ENCODE results near the gene ABCA7.

The ABCA7 gene

GRCh38 chr19:1086613-1087012, 46.7 kb downstream of the ABCA7 start:
- no peak for DNase-seq (ENCODE audit: low read depth, low spot score)

DNA sequence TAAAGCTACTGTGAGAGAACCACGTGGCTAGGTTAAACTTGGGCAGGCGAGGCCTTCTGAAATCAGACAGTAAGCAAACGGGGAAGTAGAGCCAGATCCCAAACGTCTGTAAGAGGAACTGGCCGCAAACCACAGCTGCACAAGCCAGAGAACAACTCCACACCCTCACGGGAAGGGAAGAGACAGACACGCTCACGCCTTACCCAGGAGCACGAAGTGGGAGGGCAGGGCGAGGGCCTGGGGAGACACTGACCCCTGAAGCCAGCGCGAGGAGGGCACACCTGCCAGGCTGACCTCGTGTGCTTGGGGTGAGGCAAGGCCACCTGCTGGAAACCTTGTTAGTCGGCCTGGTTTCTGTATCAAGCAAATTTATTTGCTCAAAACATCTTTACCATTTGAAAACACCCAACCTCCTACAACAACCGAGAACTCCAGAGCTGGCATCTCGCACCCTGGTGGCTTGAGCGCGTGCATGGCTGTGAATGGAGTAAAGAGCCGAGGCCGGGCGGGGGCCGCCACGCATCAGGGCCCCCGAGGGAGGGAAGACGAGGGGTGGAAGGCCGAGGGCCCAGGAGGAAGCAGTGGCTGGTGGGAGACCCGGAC, 48.0 kb downstream of the ABCA7 start:
- DNase-seq (ENCODE audit: low read depth, low spot score) = no peak

DNA sequence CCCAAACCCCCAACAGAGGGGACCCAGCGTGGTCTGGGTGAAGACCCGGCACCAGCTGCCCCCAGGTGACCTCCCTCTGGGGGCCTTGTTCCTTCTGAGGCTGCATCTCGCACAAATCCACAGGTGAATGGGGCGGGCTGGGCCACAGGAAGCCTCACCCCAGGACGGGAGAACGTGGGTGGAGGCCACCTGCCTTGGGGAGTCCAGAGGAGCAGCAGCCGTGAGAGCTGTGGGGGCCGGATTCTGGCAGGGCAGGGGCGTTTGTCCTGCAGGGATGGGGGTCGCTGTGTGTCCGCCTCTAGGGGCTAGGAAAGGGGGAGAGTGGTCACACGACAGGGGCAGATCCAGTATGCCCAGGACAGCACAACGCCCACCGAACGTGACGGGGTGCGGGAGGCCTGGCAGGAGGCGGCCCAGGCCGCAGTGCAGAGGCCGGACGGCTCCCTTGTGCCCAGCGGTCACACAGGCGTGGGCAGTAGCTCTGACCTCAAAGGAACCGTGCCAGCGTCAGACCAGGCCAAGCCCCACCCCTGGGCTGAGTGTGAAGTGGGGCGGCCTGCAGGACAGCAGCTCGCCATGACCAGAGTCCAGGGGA, 48.6 kb downstream of the ABCA7 start:
- DNase-seq (ENCODE audit: low read depth, low spot score) = no peak

DNA sequence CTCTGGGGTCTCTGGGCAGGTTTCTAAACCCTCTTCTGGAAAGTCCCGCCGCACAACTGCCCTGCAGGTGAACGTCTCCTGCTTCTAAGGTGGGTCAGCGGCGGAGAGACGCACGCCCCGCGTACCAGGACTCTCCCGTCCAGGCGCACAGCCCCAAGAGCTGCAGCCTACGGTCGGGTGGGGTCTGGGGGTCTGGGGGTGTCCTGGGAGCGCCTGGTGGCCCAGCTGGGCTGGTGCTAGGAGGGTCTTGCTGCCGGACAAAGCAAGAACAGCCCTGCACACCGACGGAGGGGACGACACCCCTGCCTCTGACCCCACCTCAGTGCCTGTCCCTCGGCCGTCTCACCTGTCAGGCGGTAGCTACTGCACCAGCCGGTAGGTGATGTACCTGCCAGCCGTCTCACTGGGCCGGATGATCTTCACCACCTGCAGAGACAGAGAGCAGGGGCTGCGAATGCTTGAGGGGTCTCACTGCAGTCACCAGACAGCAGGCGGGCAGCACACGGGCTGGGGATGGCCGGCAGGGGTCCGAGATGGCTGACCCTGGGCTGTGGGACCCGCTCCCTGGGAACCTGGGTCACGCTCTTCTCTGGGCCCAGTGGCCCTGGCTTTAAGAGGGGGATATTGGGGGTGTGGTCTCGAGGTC, 49.3 kb downstream of the ABCA7 start:
- no peak for DNase-seq (ENCODE audit: low read depth, low spot score)

GRCh38 chr19:1089891-1090290, 50.0 kb downstream of the ABCA7 start:
- no peak for DNase-seq (ENCODE audit: low read depth, low spot score)

DNA sequence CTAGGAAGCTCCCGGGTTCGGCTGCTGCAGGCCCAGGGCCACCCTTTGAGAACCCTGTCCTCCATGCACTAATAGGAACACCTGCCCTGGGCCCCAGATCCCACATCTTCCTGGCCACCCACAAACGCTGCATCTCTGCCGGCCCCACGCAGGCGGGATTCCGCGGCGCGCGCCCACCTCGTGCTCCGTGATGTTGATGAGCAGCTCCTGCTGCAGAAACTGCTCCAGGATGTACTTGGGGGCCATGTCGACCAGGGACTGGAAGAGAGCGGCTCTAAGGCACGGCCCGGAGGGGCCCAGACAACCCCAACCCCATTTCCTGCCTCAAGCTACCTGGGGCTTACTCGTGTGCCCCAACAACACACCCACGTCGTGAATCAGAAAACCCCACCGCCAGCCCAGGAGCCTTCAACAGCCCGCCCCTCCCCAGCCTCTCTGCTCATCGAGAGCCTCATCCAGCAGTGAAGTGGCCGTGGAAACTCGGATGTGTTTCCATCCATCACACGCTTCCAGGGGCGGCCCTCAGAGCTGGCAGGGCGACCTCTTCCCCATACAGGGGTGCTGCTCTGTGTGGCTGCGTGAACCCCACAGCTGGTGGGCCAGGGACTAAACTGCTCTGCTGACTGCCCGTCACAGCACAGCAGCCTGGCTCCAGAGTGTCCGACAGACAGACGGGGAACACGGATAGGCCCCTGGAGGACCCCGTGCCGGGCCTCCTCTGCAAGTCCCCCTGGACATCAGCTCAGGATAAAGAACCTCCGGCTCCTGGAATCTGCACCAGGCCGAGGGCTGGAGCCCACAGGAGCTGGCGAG, 51.0 kb downstream of the ABCA7 start:
- no peak for DNase-seq (ENCODE audit: low read depth, low spot score)

DNA sequence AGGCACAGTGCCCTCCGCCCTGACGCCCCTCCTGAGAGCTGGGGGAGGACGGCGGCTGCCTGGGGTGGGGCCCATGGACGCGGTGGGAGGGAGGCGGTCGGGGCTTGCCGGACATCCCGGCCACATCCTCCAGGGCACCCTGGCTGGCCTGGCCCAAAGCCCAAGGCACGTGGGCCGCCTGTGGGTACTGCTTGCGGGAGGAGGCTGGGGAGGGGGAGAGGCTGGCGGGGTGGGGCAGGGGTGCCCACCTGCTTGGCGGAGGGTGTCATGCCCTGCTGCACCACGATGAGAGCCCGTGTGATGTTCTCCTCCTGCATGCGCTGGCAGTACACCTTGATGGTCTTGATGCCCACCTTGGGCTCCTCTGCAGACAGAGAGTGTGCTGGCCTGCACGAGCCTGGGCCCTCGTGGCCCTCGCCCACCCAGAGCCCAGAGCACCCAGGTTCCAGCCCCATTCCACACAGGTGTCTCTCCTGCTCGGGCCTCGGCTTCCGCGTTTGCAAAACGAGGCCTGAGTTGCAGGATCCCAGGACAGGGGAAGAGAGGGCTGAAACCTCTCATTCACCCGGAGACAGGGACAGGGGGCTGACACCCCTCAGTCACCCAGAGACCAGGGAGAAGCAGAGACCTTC, 51.8 kb downstream of the ABCA7 start:
- DNase-seq (ENCODE audit: low read depth, low spot score) = no peak

- DNase-seq (ENCODE audit: low read depth, low spot score) = no peak
These were observed 53.4 kb downstream of the ABCA7 start for GRCh38 chr19:1093330-1093729.

GRCh38 chr19:1093811-1094553, 54.1 kb downstream of the ABCA7 start:
- DNase-seq (ENCODE audit: low read depth, low spot score) = no peak

DNA sequence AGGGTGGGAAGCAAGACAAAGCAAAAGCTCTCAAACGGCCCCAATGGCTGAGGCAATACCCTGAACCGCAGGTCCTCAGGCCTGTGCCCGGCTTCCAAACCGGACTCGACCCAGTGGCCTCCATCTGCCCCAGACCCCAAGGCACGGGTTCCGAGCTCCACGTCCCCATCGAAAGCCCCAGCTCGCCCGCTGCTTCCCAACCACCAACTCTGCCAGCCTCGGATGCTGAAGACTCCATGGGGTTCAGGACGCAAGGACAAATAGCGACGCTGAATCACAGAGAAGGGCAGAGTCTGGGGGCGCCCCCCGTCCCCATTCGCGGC, 54.7 kb downstream of the ABCA7 start:
- no peak for DNase-seq (ENCODE audit: low read depth, low spot score)

DNA sequence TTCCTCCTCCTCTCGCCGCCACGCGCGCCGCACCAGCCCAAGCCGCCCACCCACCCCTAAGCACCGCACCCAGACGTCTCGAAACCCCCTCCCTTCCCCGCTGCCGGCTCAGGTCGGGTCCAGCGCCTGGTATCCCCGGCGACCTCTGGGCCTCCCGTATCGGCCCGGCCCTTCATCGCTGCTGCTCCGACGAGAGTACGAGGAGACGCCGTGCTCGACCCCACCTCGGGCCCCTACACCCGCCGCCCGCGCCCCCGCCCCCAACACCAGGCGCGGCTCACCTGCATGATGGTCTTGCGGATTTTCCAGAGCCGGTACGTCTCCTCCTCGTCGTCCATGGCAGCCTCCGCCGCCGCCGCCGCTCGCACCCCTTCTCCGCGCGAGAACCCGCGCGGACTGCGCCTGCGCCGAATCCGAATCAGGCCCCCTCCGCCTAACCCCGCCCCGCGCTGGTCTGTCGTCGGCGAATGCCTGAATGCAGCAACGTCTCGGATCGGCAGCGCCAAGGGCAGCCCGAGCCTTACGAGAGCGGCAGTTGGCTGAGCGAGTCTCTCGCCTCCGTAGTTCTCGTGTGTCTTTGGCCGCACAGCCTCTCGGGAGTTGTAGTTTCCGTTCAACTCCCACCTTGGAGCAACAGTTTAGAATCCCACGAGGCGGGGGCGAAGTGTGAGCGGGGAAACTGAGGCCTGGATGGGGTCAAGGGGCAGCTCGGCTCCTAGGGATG, 55.2 kb downstream of the ABCA7 start, which contains the start of gene POLR2E:
TSS of gene POLR2E (minus strand) at position 398 of the 724 bp plus-strand sequence. CDS start at position 338, 60 bp downstream.
- peak; percentile 98 for DNase-seq (ENCODE audit: low read depth, low spot score)

DNA sequence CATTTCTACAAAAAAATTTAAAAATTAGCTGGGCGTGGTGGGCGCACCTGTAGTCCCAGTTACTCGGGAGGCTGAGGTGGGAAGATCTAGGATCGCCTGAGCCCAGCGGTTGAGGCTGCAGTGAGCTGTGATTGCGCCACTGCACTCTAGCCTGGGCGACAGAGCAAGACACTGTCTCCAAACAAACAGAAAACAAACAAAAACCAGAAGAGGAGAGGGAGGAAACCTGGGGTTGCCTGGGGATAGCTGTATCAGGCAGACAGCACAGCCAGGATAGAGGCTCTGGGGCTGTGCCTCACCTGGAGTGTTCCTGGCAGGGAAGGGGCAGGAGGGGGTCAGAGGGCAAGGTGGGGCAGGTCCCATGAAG, 57.9 kb downstream of the ABCA7 start:
- no peak for DNase-seq (ENCODE audit: low read depth, low spot score)

DNA sequence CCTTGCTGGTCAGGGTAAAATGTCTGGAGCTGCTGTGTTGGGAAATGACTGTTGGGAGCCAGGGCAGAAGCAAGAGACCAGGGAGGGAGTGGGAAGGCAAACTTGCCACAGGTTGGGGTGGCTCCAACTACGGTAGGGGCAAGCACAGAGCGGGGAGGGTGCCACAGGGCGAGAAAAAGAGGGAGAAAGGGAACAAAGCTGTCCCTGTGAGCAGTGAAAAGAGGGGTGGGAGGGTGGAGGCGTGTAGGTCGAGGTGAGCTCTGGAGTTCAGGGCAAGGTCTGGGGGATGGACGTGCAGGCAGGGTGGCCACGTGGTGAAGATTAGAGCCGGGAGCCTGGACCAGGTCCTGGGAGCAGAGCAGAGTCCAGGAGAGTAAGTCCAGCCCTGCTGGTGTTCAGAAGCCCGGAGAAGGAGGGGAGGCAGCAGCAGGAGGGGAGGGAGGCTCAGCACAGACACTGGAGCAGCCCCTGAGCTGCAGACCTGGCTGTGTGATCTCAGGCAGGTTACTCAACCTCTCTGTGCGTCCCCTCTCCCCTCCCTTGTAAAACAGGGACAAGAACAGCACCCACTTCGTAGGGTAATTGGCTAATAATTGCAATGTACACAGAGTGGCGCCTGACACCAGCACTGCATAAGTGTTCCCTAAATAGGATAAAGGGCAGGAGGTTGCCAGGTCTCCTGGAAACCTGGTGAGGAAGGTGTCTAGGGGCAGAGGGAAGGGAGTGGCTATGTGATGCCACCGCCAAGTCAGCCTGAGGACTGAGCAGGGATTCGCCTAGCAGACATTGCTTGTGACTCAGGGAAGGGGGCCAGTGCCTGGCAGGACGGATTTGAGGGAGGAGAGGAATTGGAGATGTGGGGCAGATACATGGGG, 58.5 kb downstream of the ABCA7 start:
- no peak for DNase-seq (ENCODE audit: low read depth, low spot score)

GRCh38 chr19:1101337-1101698, 61.4 kb downstream of the ABCA7 start:
- no peak for DNase-seq (ENCODE audit: low read depth, low spot score)

DNA sequence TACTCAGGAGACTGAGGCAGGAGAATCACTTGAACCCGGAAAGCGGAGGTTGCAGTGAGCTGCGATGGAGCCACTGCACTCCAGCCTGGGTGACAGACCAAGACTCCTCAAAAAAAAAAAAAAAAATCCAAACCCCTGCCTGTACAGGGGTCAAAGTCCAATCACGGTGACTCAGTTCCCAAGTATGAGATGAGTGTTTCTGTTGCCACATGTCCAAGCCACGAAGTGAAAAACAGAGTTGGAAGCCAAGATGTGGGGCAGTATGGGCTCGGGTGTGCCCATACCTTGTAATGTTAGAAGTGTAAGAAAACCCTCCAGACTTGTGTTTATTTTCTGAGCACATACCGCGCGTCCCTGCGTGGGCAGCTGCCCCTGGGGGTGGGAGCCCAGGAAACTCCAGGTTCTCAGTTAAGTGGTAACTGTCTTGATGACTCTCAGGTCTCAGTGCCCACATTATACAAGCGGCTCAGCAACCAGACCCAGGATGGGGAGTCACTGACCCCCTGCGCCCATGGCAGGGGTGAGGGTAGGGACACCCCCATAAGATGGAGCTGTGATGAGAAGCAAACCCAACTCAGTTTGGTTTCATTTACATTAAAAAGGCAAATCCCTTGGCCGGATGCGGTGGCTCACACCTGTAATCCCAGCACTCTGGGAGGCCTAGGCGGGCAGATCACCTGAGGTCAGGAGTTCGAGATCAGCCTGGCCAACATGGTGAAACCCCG, 62.7 kb downstream of the ABCA7 start:
- no peak for DNase-seq (ENCODE audit: low read depth, low spot score)

- DNase-seq (ENCODE audit: low read depth, low spot score) = no peak
These were observed 63.3 kb downstream of the ABCA7 start for GRCh38 chr19:1103132-1103707.

GRCh38 chr19:1103708-1104310, 63.9 kb downstream of the ABCA7 start, which contains the start of gene GPX4:
GPX4 (plus strand) TSS chr19:1103994; CDS start chr19:1104044, 50 bp downstream.
- peak; percentile 98 for DNase-seq (ENCODE audit: low read depth, low spot score)

DNA sequence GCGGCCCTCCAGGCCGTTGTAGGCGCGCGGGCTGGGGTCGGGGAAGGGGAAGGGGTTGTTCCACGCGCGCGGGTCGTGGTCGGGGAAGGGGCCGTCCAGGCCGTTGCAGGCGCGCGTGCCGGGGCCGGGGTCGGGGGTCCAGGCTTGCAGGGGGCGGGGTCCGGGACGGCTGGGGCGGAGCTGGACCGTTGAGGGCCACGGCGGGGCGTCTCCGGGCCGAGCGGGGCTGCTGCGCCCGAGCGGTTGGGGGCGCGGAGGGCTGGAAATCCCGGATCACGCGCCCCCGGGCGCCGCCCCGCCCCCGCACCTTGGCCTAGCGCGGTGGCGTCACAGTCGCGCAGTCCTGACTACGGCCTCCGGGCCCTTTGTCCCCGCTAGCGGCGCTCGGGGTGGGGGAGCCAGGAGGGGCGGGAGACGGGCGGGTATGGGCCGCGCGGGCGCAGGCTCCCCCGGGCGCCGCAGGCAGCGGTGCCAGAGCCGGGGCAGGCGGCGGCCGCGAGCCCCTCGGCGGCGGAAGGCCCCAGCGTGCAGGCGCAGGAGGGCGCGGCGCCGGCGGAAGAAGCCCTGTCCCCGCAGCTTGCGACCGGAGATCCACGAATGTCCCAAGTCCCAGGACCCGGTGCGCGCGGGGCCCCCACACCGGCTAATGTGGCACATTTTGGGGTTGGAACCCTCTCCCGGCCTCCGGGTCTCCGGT, 64.6 kb downstream of the ABCA7 start:
- peak; percentile 49 for DNase-seq (ENCODE audit: low read depth, low spot score)

Measured in activated CD4-positive, CD25-positive, alpha-beta regulatory T cell treated with anti-CD3 and anti-CD28 coated beads, Interleukin-2, amount 50 U/mL, for 16 hours (primary cell).